GM18508 (cell line): ENCODE measurements around the gene ZNF683.
"Not testable (repeated sequence)": the region's sequence is repeated elsewhere in the genome, so short reads cannot be mapped to it uniquely, and the experiment has no call there.

Experiments
- ATAC-seq: cut with Tn5 transposase; IDR thresholded peaks from one replicate; pipeline ENCODE4 v1.9.1; 2021; ENCODE audit warnings: moderate number of reproducible peaks; ENCODE audit not compliant: insufficient read depth, unreplicated experiment

The ZNF683 gene

GRCh38 chr1:26340047-26340481 is 32.5 kb downstream of the ZNF683 start:
- no peak for ATAC-seq

GRCh38 chr1:26338670-26339069 is 33.9 kb downstream of the ZNF683 start:
- ATAC-seq, result no peak

GRCh38 chr1:26337625-26338024 is 34.9 kb downstream of the ZNF683 start:
- no peak for ATAC-seq

GRCh38 chr1:26337206-26337535 is 35.4 kb downstream of the ZNF683 start:
- ATAC-seq, result no peak

GRCh38 chr1:26336477-26337205 is 35.9 kb downstream of the ZNF683 start:
- ATAC-seq, result no peak

- no peak for ATAC-seq
Measured at GRCh38 chr1:26335774-26336476, 36.6 kb downstream of the ZNF683 start.

- ATAC-seq, result not testable (repeated sequence)
Measured at GRCh38 chr1:26333312-26333711, 39.2 kb downstream of the ZNF683 start.

- no peak for ATAC-seq
Measured at GRCh38 chr1:26330276-26330675, 42.3 kb downstream of the ZNF683 start.

GRCh38 chr1:26329380-26329779 is 43.2 kb downstream of the ZNF683 start:
- ATAC-seq, result not testable (repeated sequence)

GRCh38 chr1:26328597-26328996 is 44.0 kb downstream of the ZNF683 start:
- no peak for ATAC-seq

- ATAC-seq, result no peak
Measured at GRCh38 chr1:26327956-26328362, 44.6 kb downstream of the ZNF683 start.

GRCh38 chr1:26324550-26324949 is 48.0 kb downstream of the ZNF683 start:
- no peak for ATAC-seq

GRCh38 chr1:26323382-26323781 is 49.2 kb downstream of the ZNF683 start:
- ATAC-seq, result no peak

- ATAC-seq, result no peak
Measured at GRCh38 chr1:26322042-26322331, 50.6 kb downstream of the ZNF683 start.

- no peak for ATAC-seq
Measured at GRCh38 chr1:26321315-26322041, 51.1 kb downstream of the ZNF683 start.

- no peak for ATAC-seq
Measured at GRCh38 chr1:26320896-26321295, 51.7 kb downstream of the ZNF683 start.

- no peak for ATAC-seq
Measured at GRCh38 chr1:26318338-26319064, 54.0 kb downstream of the ZNF683 start.

- ATAC-seq, result no peak
Measured at GRCh38 chr1:26317612-26318337, 54.8 kb downstream of the ZNF683 start, which contains the start of gene CD52. Gene CD52 (plus strand): TSS chr1:26317958. CDS start chr1:26318018, 60 bp downstream.

GRCh38 chr1:26317146-26317545 is 55.4 kb downstream of the ZNF683 start:
- ATAC-seq, result no peak
